Left lung (tissue), 10 donors: Measurements from ENCODE around the gene SDK1. TPM values are rescaled to one million over a fixed set of nuclear protein-coding genes. Genes with fewer than 3 reads are reported as not detected.

ENCODE experiments used
- ATAC-seq: fragments of 200-7000 bp; cut with Tn5 transposase; one replicate; pipeline ENCODE4 v1.9.1; 2020; ENCODE audit warnings: moderate library complexity
- DNase-seq, 4 donors: peaks; one replicate each; pipeline ENCODE4 v3.0.0-alpha.2; 2013 to 2020
- H3K27ac ChIP-seq, 2 donors: fragments of 200-600 bp; sonication (generic) in 1 of 2; one replicate each; pipeline versions ENCODE4 v1.5.0 to v1.8.0; 2020 to 2021
- H3K27me3 ChIP-seq, 2 donors: fragments of 200-600 bp; sonication (generic) in 1 of 2; one replicate each; pipeline versions ENCODE4 v1.5.0 to v1.8.0; 2020 to 2021
- H3K36me3 ChIP-seq, 2 donors: fragments of 200-600 bp; sonication (generic) in 1 of 2; one replicate each; pipeline versions ENCODE4 v1.5.0 to v1.8.0; 2020 to 2021
- H3K4me1 ChIP-seq, 2 donors: fragments of 200-600 bp; one replicate each; pipeline ENCODE4 v1.8.0; 2021
- H3K4me3 ChIP-seq, 2 donors: fragments of 200-600 bp; sonication (generic) in 1 of 2; one replicate each; pipeline versions ENCODE4 v1.5.0 to v1.8.0; 2020 to 2021; ENCODE audit warnings: mild to moderate bottlenecking in 1 of 2
- H3K9me3 ChIP-seq, 2 donors: fragments of 200-600 bp; sonication (generic) in 1 of 2; one replicate each; pipeline versions ENCODE4 v1.5.0 to v1.8.0; 2020 to 2021
- intact Hi-C, 2 donors: fragments of 100-400 bp; cut with DNase I; formaldehyde crosslinking; loops; one replicate each; pipeline versions ENCODE4 v1.11.2 to v1.14.2; 2022
- polyA plus RNA-seq, 6 donors: library from polyadenylated mRNA; unstranded; fragments of 120-200 nt; gene quantifications; one replicate each; pipeline ENCODE4 v1.2.1, GENCODE V29; 2013; ENCODE audit not compliant: insufficient read length in 6 of 6
- total RNA-seq, 2 donors: library from RNA; stranded (reverse); fragmentation: NEBNext Ultra II Directional; extraction: Animal tissue kit (Norgen Biotek cat#: 25700); gene quantifications; one replicate each; pipeline ENCODE4 v1.2.1, GENCODE V29; 2021
- TF ChIP-seq, protein P1 (sequence below), 2 donors: fragments of 200-600 bp; sonication (generic) in 1 of 2; IDR thresholded peaks; one replicate each; pipeline versions ENCODE4 v1.5.0 to v1.8.0; 2021; ENCODE audit warnings: antibody characterized with exemption in 2 of 2
- donor health status: DM: no; HTN: yes; CAD: no.
- donor health status: DM: no; HTN: no; CAD: no.

SDK1 gene
- total and polyA plus RNA-seq, 8 donors: 5.5 to 17.6 (median 13.0) TPM

DNA sequence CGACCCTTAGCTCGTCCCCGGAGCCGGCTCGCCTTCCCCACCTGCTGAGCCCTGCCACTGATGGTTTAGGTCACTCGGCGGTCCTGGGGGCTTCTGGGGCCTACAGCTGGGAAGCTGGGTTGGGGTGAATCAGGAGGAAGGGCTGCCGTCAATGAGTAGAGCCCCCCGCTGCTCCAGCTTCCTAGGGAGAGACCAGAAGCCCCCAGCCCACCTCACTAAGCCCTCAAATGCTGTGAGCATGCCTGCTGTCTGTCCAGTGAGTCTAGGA lies 885.4 kb downstream of the SDK1 start:
- no peaks in the 10 kb centered on the region for H3K4me1 ChIP-seq
- intact Hi-C loops: no loop called here
- DNase-seq (peak in 1 of 4 donors; percentile 74), ATAC-seq (no peak)
- no peaks in the 10 kb centered on the region for H3K36me3 ChIP-seq
- H3K27ac ChIP-seq: no peak overlapping the region
- TF ChIP-seq, protein P1, sequence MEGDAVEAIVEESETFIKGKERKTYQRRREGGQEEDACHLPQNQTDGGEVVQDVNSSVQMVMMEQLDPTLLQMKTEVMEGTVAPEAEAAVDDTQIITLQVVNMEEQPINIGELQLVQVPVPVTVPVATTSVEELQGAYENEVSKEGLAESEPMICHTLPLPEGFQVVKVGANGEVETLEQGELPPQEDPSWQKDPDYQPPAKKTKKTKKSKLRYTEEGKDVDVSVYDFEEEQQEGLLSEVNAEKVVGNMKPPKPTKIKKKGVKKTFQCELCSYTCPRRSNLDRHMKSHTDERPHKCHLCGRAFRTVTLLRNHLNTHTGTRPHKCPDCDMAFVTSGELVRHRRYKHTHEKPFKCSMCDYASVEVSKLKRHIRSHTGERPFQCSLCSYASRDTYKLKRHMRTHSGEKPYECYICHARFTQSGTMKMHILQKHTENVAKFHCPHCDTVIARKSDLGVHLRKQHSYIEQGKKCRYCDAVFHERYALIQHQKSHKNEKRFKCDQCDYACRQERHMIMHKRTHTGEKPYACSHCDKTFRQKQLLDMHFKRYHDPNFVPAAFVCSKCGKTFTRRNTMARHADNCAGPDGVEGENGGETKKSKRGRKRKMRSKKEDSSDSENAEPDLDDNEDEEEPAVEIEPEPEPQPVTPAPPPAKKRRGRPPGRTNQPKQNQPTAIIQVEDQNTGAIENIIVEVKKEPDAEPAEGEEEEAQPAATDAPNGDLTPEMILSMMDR (IDR thresholded peaks at IDR 0.05): no peak
- peaks cover 0 to 7% of the 10 kb centered on the region in 2 donors for H3K9me3 ChIP-seq
- H3K27me3 ChIP-seq: no peaks in the 10 kb centered on the region
- H3K4me3 ChIP-seq: no peak overlapping the region

DNA sequence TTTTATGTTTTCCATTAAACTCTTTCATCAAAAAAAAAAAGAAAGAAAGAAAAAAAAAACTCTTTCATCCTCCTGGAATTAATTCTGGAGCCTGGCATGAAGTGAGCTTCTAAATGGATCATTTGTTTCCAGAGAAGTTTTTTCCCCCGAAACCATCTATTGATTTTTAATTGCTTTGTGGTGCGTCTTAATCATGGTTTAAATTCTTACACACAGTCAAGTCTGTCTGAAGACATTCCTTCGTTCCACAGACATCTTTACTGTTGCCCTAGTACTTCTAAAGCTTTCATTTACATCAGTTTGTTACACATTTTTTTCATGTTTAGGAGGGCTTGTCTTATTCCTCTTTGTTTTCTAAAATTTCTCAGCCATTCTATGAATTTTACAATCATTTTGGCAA lies 887.6 kb downstream of the SDK1 start:
- TF ChIP-seq, protein P1 (IDR thresholded peaks at IDR 0.05): no peak
- no peak for ATAC-seq
- intact Hi-C loops: no loop called here
- Histone ChIP-seq H3K4me1 (no peaks in the 10 kb centered on the region), H3K36me3 (no peaks in the 10 kb centered on the region), H3K27ac (no peak overlapping the region), H3K27me3 (no peaks in the 10 kb centered on the region), H3K4me3 (no peak overlapping the region), H3K9me3 (no peaks in the 10 kb centered on the region)
- no peak for DNase-seq

DNA sequence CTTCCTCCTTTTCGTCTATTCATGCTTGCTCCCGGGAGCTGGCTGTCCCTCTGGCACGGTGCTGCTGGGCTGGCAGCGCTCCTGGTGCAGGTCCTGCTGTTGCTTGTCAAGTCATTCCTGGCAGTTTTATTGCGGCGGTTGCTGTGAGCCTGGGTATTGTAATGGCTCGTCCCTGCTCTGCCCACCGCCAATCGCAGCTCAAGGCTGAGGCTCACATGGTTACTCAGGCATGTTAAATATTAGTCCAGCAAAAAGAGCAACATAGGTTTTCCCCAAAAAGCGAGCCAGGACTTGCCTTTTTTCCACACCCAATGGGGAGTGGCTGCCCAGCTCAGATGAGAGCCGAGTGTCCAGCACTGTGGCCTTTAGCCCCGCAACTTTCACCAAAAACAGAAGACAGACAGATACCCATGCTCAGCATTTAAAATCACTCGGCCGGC lies 888.1 kb downstream of the SDK1 start:
- Histone ChIP-seq H3K4me1 (no peaks in the 10 kb centered on the region), H3K27me3 (no peaks in the 10 kb centered on the region), H3K9me3 (no peaks in the 10 kb centered on the region), H3K27ac (no peak overlapping the region), H3K4me3 (no peak overlapping the region), H3K36me3 (no peaks in the 10 kb centered on the region)
- intact Hi-C loops: no loop called here
- DNase-seq: peak; percentile 11 to 74 (median 46)
- TF ChIP-seq, protein P1 (IDR thresholded peaks at IDR 0.05): no peak
- ATAC-seq: peak; percentile 61

DNA sequence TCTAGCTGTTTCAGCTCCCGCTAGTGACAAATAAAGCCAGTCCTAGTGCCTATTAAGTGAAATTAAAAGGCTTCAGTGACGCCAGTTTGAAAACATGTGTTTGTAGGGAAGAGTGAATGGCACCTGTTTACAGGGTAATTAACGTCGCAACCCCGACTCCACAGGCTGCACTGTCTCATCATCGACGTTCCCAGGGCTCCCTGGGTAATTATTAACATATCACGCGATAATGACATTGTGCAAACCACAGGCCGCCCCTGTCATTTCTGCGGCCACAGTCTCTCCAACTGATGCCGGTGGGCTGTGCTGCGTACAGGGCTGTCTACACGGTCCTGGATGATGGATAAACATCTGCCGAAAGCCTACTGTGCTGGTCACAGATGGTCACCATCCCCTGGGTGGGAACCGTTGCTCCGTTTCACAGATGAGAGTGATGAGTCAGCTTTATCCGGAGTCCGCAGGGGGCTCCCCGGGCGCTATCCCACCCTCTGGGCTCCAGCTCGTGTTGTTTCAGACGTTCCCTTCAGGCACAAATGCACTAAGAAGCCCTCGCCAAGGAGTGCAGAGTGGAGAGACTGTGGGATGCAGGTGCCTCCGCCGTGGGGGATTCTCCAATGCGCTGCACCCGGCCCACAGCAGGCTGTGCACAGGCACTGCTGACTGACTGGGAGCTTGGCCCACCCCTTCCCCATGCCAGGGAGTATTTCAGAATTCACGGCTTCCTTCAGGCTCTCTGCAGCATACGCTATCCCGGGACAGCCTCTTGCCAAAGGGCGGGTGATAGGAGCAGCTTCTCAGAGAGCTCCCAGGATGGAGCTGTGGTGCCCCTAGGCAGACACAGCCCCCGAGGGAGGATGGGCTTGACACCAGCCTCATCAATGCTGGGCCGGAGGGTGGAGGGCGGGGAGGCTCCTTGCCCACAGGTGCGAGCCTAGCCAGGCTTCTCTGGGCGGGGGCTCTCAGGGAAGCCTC lies 889.2 kb downstream of the SDK1 start:
- Histone ChIP-seq H3K4me3 (no peak overlapping the region), H3K27ac (no peak overlapping the region), H3K9me3 (no peaks in the 10 kb centered on the region), H3K36me3 (no peaks in the 10 kb centered on the region), H3K4me1 (no peaks in the 10 kb centered on the region), H3K27me3 (no peaks in the 10 kb centered on the region)
- intact Hi-C loops: no loop called here
- DNase-seq: peak in 1 of 4 donors; percentile 71
- TF ChIP-seq, protein P1 (IDR thresholded peaks at IDR 0.05): no peak
- ATAC-seq: no peak

DNA sequence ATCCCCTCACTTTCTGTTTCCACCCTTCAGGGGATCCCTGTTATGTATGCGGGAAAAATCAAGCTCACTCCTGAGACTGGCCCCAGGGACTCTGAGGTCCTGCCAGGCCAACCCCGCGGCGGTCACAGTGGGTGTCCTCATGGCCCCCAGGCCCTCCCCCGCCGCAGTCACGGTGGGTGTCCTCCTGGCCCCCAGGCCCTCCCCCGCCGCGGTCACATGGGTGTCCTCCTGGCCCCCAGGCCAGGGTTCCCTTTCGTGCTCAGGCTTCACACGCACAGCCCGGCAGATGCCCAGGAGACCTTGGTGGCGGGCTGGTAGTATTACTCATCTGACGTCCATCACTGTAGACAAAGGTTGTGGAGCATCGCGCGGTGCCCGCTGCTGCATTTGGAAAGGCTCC lies 890.0 kb downstream of the SDK1 start:
- TF ChIP-seq, protein P1 (IDR thresholded peaks at IDR 0.05): no peak
- intact Hi-C loops: no loop called here
- no peak for ATAC-seq

More for the DNA sequence above, 890.0 kb downstream of the SDK1 start:
- no peaks in the 10 kb centered on the region for H3K4me1 ChIP-seq
- no peak overlapping the region for H3K27ac ChIP-seq
- H3K9me3 ChIP-seq: no peaks in the 10 kb centered on the region
- no peak overlapping the region for H3K4me3 ChIP-seq
- H3K36me3 ChIP-seq: no peaks in the 10 kb centered on the region
- peak in 1 of 4 donors; percentile 75 for DNase-seq
- H3K27me3 ChIP-seq: no peaks in the 10 kb centered on the region
